Neuronal stem cell (in vitro differentiated cells): Measurements from ENCODE around the gene SARNP.

Experiments used
- DNase-seq: peaks from one replicate; pipeline ENCODE4 v3.0.0-alpha.2; 2013; ENCODE audit warnings: low spot score
- H2AFZ ChIP-seq: one replicate; pipeline ENCODE4 v1.6.1; 2013; ENCODE audit warnings: mild to moderate bottlenecking, low read length, inconsistent platforms
- H2AK5ac ChIP-seq: 2 replicates; pipeline ENCODE4 v1.6.1; 2013; ENCODE audit warnings: low read depth, mild to moderate bottlenecking, inconsistent platforms, low read length, moderate library complexity, mixed read lengths
- H2BK120ac ChIP-seq: 2 replicates; pipeline ENCODE4 v1.6.1; 2013; ENCODE audit warnings: low read depth, mild to moderate bottlenecking, inconsistent platforms, low read length, moderate library complexity, mixed read lengths
- H2BK12ac ChIP-seq: one replicate; pipeline ENCODE4 v1.6.1; 2013; ENCODE audit warnings: low read length, inconsistent platforms
- H2BK15ac ChIP-seq: 2 replicates; pipeline ENCODE4 v1.6.1; 2013; ENCODE audit warnings: mild to moderate bottlenecking, low read length, inconsistent platforms, mixed read lengths
- H2BK5ac ChIP-seq: one replicate; pipeline ENCODE4 v1.6.1; 2013; ENCODE audit warnings: inconsistent platforms, mild to moderate bottlenecking, low read length, moderate library complexity
- H3K14ac ChIP-seq: one replicate; pipeline ENCODE4 v1.6.1; 2013; ENCODE audit warnings: low read length, inconsistent platforms
- H3K18ac ChIP-seq: 2 replicates; pipeline ENCODE4 v1.6.1; 2013; ENCODE audit warnings: low read length, inconsistent platforms
- H3K23ac ChIP-seq: 2 replicates; pipeline ENCODE4 v1.6.1; 2013; ENCODE audit warnings: low read depth, mild to moderate bottlenecking, mixed read lengths, low read length, inconsistent platforms; ENCODE audit not compliant: poor library complexity
- H3K27ac ChIP-seq: replicated peaks from 3 replicates; pipeline ENCODE4 v1.5.1; 2013; ENCODE audit warnings: low read length, inconsistent platforms
- H3K27me3 ChIP-seq, 3 experiments: 2 replicates each; pipeline ENCODE4 v1.6.1; 2013; ENCODE audit warnings: low read length in 3 of 3, mild to moderate bottlenecking in 2 of 3, inconsistent platforms in 1 of 3, low read depth in 1 of 3, mixed read lengths in 1 of 3, moderate library complexity in 1 of 3; ENCODE audit not compliant: control insufficient read depth in 3 of 3, insufficient read depth in 3 of 3
- H3K36me3 ChIP-seq, 2 donors: replicated peaks in 1 of 2; 2 replicates each; pipeline ENCODE4 v1.6.1; 2013; ENCODE audit warnings: low read length in 2 of 2; ENCODE audit not compliant: control insufficient read depth in 2 of 2, insufficient read depth in 2 of 2
- H3K4ac ChIP-seq: 2 replicates; pipeline ENCODE4 v1.6.1; 2013; ENCODE audit warnings: inconsistent platforms, mild to moderate bottlenecking, low read length, moderate library complexity
- H3K4me1 ChIP-seq, 2 donors: 1 replicate in 1 of 2; 2 replicates in 1 of 2; pipeline ENCODE4 v1.6.1; 2013; ENCODE audit warnings: low read length in 2 of 2, low read depth in 1 of 2; ENCODE audit not compliant: control insufficient read depth in 2 of 2, insufficient read depth in 1 of 2
- H3K4me2 ChIP-seq: one replicate; pipeline ENCODE4 v1.6.1; 2013; ENCODE audit warnings: mild to moderate bottlenecking, low read length, inconsistent platforms; ENCODE audit not compliant: insufficient read depth, poor library complexity, severe bottlenecking
- H3K4me3 ChIP-seq, 2 donors: 2 replicates each; pipeline ENCODE4 v1.5.1; 2013; ENCODE audit warnings: low read length in 2 of 2, mild to moderate bottlenecking in 2 of 2, inconsistent platforms in 1 of 2, moderate library complexity in 1 of 2
- H3K79me1 ChIP-seq: one replicate; pipeline ENCODE4 v1.6.1; 2013; ENCODE audit warnings: low read depth, mild to moderate bottlenecking, inconsistent platforms, low read length, moderate library complexity
- H3K9ac ChIP-seq: one replicate; pipeline ENCODE4 v1.6.1; 2013; ENCODE audit warnings: mild to moderate bottlenecking, low read depth, low read length, inconsistent platforms; ENCODE audit not compliant: poor library complexity
- H3K9me3 ChIP-seq, 2 donors: replicated peaks in 1 of 2; 2 replicates each; pipeline versions ENCODE3 to v1.6.1; 2013; ENCODE audit warnings: low read length in 2 of 2, mild to moderate bottlenecking in 2 of 2, inconsistent platforms in 1 of 2, low read depth in 1 of 2, mixed read lengths in 1 of 2, moderate library complexity in 1 of 2; ENCODE audit not compliant: control insufficient read depth in 2 of 2, insufficient read depth in 1 of 2
- H4K8ac ChIP-seq: one replicate; pipeline ENCODE4 v1.6.1; 2013; ENCODE audit warnings: low read depth, mild to moderate bottlenecking, inconsistent platforms, low read length, moderate library complexity
- H4K91ac ChIP-seq: one replicate; pipeline ENCODE4 v1.6.1; 2013; ENCODE audit warnings: low read length, low read depth, mild to moderate bottlenecking, inconsistent platforms; ENCODE audit not compliant: poor library complexity
- WGBS, 2 donors: extraction: QIAGEN DNeasy Blood & Tissue Kit; methylation state at CpG; one replicate each; pipeline ENCODE4 v1.1.7; 2013; ENCODE audit warnings: missing lambda C conversion rate in 2 of 2, mixed read lengths in 1 of 2; ENCODE audit not compliant: insufficient read length in 2 of 2, insufficient replicate concordance in 1 of 2; ENCODE audit errors: extremely low coverage in 2 of 2; 5-methylcytosine and 5-hydroxymethylcytosine counted together

The SARNP gene

GRCh38 chr12:55742719-55743405, 74.7 kb downstream of the SARNP start, which contains the start of gene GDF11:
Gene GDF11 (plus strand): TSS chr12:55743122. CDS start chr12:55743317, 195 bp downstream.
- H3K4me1 ChIP-seq: peaks cover 23 to 30% of the 10 kb centered on the region in 2 donors
- H2AK5ac ChIP-seq: peak within 1 kb of the TSS; percentile 92
- H2BK15ac ChIP-seq: peak within 1 kb of the TSS; percentile 73
- H3K18ac ChIP-seq: peak within 1 kb of the TSS; percentile 98
- H2BK5ac ChIP-seq: peak within 1 kb of the TSS; percentile 99
- H3K36me3 ChIP-seq: peaks cover 3 to 16% of the 10 kb centered on the region in 2 donors
- DNase-seq: peak; percentile 80
- H2AFZ ChIP-seq: peak within 1 kb of the TSS; percentile 85
- no peaks in the 10 kb centered on the region for H3K27me3 ChIP-seq
- no peaks in the 10 kb centered on the region for H3K9me3 ChIP-seq
- H3K9ac ChIP-seq: peak within 1 kb of the TSS; percentile 99
- H3K4me2 ChIP-seq: peak within 1 kb of the TSS; percentile 83
- H3K79me1 ChIP-seq: no peaks in the 10 kb centered on the region
- H3K4ac ChIP-seq: peak within 1 kb of the TSS; percentile 58
- H3K27ac ChIP-seq: peak within 1 kb of the TSS; percentile 100
- peak within 1 kb of the TSS; percentile 14 for H2BK12ac ChIP-seq
- peak within 1 kb of the TSS; percentile 87 for H3K14ac ChIP-seq
- no CpG with 5 or more reads among the region's 53 CpGs for WGBS, 2 donors
- H4K91ac ChIP-seq: no peak within 1 kb of the TSS
- peak within 1 kb of the TSS; percentile 94 for H3K23ac ChIP-seq
- peak within 1 kb of the TSS; percentile 97 to 98 for H3K4me3 ChIP-seq
- peak within 1 kb of the TSS; percentile 94 for H4K8ac ChIP-seq
- peak within 1 kb of the TSS; percentile 24 for H2BK120ac ChIP-seq

- no peak overlapping the region for H4K8ac ChIP-seq
- peak overlapping the region; percentile 36 to 58 for H3K4me3 ChIP-seq
- H3K4me2 ChIP-seq: peak overlapping the region; percentile 83
- peak overlapping the region; percentile 57 for H2BK5ac ChIP-seq
- no peaks in the 10 kb centered on the region for H3K79me1 ChIP-seq
- H2AFZ ChIP-seq: peak overlapping the region; percentile 85
- peak overlapping the region; percentile 78 for H3K27ac ChIP-seq
- H2BK12ac ChIP-seq: no peak overlapping the region
- no peak overlapping the region for H4K91ac ChIP-seq
- peak overlapping the region; percentile 82 for H3K18ac ChIP-seq
- no peak overlapping the region for H3K23ac ChIP-seq
- no peak overlapping the region for H3K9ac ChIP-seq
- no peaks in the 10 kb centered on the region for H3K9me3 ChIP-seq
- no peak for DNase-seq
- no peaks in the 10 kb centered on the region for H3K27me3 ChIP-seq
- no CpG with 5 or more reads among the region's 3 CpGs for WGBS, 2 donors
- H2BK15ac ChIP-seq: peak overlapping the region; percentile 1
- H3K36me3 ChIP-seq: peaks cover 0 to 8% of the 10 kb centered on the region in 2 donors
- H3K14ac ChIP-seq: peak overlapping the region; percentile 17
- H2BK120ac ChIP-seq: no peak overlapping the region
- no peak overlapping the region for H2AK5ac ChIP-seq
- H3K4me1 ChIP-seq: peaks cover 22 to 30% of the 10 kb centered on the region in 2 donors
- H3K4ac ChIP-seq: no peak overlapping the region
Observed at GRCh38 chr12:55741931-55742680, 75.4 kb downstream of the SARNP start.

- H2BK12ac ChIP-seq: no peak overlapping the region
- no peak overlapping the region for H3K27ac ChIP-seq
- no peak overlapping the region for H4K8ac ChIP-seq
- no peaks in the 10 kb centered on the region for H3K9me3 ChIP-seq
- peak overlapping the region in 1 of 2 donors; percentile 44 for H3K4me3 ChIP-seq
- H2BK5ac ChIP-seq: no peak overlapping the region
- H3K14ac ChIP-seq: no peak overlapping the region
- H3K9ac ChIP-seq: no peak overlapping the region
- DNase-seq: no peak
- H3K79me1 ChIP-seq: no peaks in the 10 kb centered on the region
- no CpG with 5 or more reads among the region's 2 CpGs for WGBS, 2 donors
- H3K36me3 ChIP-seq: no peaks in the 10 kb centered on the region
- no peak overlapping the region for H3K4me2 ChIP-seq
- no peaks in the 10 kb centered on the region for H3K27me3 ChIP-seq
- no peak overlapping the region for H3K18ac ChIP-seq
- no peak overlapping the region for H4K91ac ChIP-seq
- H2BK15ac ChIP-seq: no peak overlapping the region
- H3K4ac ChIP-seq: no peak overlapping the region
- H2AFZ ChIP-seq: no peak overlapping the region
- H3K23ac ChIP-seq: no peak overlapping the region
- no peak overlapping the region for H2AK5ac ChIP-seq
- no peak overlapping the region for H2BK120ac ChIP-seq
- H3K4me1 ChIP-seq: peaks cover 12 to 16% of the 10 kb centered on the region in 2 donors
Observed at GRCh38 chr12:55739025-55739378, 78.5 kb downstream of the SARNP start.
